GM12864 (cell line): ENCODE data around the gene S100A9.

Source experiments
- DNase-seq: peaks from one replicate; pipeline ENCODE4 v3.0.0-alpha.2; 2011; ENCODE audit warnings: low read depth
- H3K4me3 ChIP-seq: 2 replicates; pipeline ENCODE4 v1.5.1; 2011; ENCODE audit warnings: mild to moderate bottlenecking, low read depth, low read length, control low read depth
- TF ChIP-seq, protein P1 (sequence below): IDR thresholded peaks from 2 replicates; pipeline ENCODE4 v1.5.1; 2011; ENCODE audit warnings: low read depth, mild to moderate bottlenecking, moderate library complexity, low read length, control low read depth, inconsistent platforms; ENCODE audit errors: missing control alignments

S100A9 gene

DNA sequence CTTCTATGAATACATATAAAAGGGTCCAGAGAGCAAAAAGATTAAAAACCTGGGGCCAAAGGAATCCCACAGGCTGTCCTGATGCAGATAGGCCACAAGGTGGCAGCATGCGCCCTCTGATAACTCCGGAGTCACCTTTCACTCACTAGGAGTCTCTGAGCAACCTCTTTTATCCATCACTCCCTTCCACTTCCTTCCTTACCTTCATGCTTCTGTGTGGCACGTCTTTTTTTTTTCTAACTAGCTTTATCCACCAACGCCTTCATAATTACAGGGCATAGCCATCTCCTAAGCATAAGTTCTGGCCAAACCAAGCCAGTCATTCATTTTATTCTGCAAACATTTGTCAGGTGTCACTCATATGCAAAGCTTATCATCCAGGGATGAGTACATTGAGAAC lies 5.1 kb upstream of the S100A9 start:
- no peak overlapping the region for H3K4me3 ChIP-seq
- TF ChIP-seq, protein P1, sequence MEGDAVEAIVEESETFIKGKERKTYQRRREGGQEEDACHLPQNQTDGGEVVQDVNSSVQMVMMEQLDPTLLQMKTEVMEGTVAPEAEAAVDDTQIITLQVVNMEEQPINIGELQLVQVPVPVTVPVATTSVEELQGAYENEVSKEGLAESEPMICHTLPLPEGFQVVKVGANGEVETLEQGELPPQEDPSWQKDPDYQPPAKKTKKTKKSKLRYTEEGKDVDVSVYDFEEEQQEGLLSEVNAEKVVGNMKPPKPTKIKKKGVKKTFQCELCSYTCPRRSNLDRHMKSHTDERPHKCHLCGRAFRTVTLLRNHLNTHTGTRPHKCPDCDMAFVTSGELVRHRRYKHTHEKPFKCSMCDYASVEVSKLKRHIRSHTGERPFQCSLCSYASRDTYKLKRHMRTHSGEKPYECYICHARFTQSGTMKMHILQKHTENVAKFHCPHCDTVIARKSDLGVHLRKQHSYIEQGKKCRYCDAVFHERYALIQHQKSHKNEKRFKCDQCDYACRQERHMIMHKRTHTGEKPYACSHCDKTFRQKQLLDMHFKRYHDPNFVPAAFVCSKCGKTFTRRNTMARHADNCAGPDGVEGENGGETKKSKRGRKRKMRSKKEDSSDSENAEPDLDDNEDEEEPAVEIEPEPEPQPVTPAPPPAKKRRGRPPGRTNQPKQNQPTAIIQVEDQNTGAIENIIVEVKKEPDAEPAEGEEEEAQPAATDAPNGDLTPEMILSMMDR = peak; percentile 86
- DNase-seq = peak; percentile 31

DNA sequence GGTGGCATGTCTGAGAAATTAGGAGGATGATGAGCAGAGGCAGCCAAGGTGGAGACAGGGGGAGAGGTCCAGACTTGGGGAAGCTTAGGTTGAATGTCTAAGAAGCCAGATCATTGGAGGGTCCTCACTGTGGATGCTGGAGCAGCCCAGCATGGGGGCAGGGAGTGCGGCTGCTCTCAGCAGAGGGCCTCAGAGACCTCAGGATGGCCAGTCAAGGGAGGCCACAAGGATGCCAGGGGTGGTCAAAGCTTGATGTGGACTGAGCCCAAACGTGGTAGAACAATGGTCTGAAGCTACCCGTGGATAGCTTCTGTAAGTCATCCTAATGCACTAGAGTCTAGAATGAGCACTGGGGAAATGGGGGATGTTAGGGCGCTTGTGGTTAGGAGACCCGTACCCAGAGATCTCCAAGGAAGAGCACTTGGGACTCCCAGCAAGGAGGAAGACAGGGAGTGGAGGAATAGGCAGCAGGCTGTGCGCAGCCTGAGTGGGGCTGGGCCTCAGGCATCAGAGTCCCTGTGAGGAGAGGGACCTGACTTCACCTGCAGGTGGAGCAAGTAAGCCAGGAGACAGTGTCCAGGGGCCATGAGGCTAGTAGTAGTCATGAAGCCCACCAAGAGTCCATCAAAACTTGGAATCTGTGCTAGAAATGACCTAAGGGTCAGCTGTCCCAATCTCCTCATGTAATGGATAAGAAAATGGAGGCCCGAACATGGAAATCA lies 4.3 kb upstream of the S100A9 start:
- no peak for DNase-seq
- no peak overlapping the region for H3K4me3 ChIP-seq
- TF ChIP-seq, protein P1 = peak; percentile 60

DNA sequence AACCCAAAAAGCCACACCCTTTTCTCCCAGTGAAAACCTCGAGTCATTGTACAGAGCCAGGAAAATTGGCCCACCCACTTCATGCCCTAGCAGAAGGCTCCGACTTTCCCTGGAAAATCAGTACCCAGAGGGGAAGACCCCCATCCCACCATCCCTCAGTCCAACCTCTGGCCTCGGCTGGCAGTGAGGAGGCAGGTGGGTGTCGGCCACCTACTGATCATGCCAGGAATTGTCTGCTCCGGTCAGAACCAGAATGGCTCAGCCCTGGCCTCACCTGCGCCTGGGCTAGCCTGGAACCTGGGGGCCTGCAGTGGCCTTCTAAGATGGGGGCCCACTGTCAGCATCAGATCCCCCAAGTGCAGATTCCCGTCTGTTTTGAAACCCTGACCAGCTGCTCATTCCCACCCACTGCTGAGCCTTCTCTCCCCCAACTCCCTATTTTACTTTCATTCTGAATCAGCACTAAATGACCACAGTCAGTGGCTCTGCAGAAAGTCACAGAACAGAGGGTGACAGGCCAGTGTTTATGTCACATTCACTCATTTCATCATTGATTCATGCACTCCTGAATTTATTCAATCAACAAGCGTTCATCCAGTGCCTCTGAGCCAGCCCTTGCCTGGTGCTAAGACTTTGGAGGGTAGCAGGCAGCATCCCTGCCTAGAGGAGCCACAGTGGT lies 3.0 kb upstream of the S100A9 start:
- H3K4me3 ChIP-seq = no peak overlapping the region
- TF ChIP-seq, protein P1 = no peak
- DNase-seq = no peak

GRCh38 chr1:153355445-153356071 lies 2.1 kb upstream of the S100A9 start:
- TF ChIP-seq, protein P1 = peak; percentile 75
- no peak overlapping the region for H3K4me3 ChIP-seq
- no peak for DNase-seq

DNA sequence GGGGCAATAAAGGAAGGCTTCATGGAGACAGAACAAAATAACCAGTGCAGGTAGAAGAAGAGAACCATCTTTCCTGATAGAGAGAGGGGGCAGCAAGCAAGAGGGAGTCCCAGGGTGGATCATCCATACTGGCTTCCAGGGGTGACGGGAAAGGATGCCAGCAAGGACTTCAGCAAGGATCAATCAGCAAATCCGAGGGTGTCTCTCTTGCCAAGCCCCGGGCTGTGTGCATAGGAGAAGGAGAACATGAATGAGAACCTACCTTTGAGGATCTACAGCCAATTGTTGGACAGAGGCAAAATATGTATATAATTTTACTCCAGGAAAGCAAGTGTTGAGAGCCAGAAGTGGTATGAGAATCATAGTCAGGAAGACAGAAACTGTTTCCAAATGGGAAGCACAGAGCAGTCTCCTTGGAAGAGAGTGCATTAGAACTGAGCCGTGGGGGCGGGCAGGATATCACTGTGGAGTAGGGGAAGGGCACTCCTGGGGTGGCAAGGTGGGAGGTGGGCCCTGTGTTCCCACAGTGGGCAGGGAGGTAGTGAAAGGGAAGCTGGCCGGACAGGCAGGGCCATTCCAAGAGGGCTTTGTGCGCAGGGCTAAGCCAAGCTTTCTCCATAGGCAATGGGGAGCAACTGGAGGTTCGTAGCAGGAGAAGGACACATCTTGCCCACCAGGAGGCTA lies 1.1 kb upstream of the S100A9 start:
- H3K4me3 ChIP-seq = no peak overlapping the region
- no peak for DNase-seq
- TF ChIP-seq, protein P1 = no peak

DNA sequence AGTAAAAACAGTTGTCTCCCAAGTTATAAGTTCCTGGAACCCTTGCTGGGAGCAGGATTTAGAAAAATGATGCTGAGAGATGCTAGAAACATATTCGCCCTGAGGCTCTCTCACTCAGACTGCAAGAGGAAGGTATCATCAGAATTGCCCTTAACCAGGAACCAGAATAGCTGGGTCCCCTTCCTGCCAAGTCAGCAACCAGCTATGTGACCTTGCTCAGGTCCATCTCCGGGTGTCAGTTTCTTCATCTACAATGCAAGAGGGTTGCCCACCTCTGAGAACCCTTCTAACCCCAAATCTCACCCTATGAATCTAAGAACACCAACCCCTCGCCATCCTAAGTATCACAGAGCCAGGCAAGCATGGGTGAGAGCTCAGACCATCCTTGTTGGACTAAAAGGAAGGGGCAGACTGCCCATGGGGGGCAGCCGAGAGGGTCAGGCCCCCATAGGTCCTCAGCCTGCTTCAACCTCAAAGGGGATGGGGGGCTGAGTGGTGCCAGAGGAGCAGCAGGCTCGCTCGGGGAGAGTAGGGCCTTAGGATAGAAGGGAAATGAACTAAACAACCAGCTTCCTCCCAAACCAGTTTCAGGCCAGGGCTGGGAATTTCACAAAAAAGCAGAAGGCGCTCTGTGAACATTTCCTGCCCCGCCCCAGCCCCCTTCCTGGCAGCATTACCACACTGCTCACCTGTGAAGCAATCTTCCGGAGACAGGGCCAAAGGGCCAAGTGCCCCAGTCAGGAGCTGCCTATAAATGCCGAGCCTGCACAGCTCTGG lies 390 bp upstream of the S100A9 start:
- no peak overlapping the region for H3K4me3 ChIP-seq
- DNase-seq = no peak
- TF ChIP-seq, protein P1 = no peak
